Muscle of leg (tissue), 11 donors: ENCODE measurements around the gene BCAS3. TPM values are rescaled to one million over a fixed set of nuclear protein-coding genes. Genes with fewer than 3 reads are reported as not detected.

Source experiments
- DNase-seq: peaks from one replicate; pipeline ENCODE4 v3.0.0; 2013
- H3K27ac ChIP-seq: one replicate; pipeline ENCODE4 v1.5.1; 2013; ENCODE audit warnings: mild to moderate bottlenecking, low read length, control low read depth
- H3K27me3 ChIP-seq: one replicate; pipeline ENCODE4 v1.6.1; 2013; ENCODE audit warnings: low read length; ENCODE audit not compliant: control insufficient read depth, insufficient read depth
- H3K36me3 ChIP-seq: one replicate; pipeline ENCODE4 v1.6.1; 2013; ENCODE audit warnings: low read length; ENCODE audit not compliant: control insufficient read depth, insufficient read depth
- H3K4me1 ChIP-seq: one replicate; pipeline ENCODE4 v1.6.1; 2013; ENCODE audit warnings: low read length; ENCODE audit not compliant: control insufficient read depth, insufficient read depth
- H3K4me3 ChIP-seq: one replicate; pipeline ENCODE4 v1.5.1; 2013; ENCODE audit warnings: low read length, control low read depth
- H3K9me3 ChIP-seq: replicated peaks from 2 replicates; pipeline ENCODE4 v1.6.1; 2013; ENCODE audit warnings: low read depth, low read length; ENCODE audit not compliant: control insufficient read depth
- WGBS: methylation state at CpG from one replicate; pipeline ENCODE4 v1.1.5; 2013; ENCODE audit warnings: missing lambda C conversion rate; ENCODE audit not compliant: insufficient coverage; 5-methylcytosine and 5-hydroxymethylcytosine counted together
- polyA plus RNA-seq, 8 donors: library from polyadenylated mRNA; unstranded; fragments of 120-200 nt; gene quantifications; one replicate each; pipeline versions ENCODE4 v1.2.1 to v1.2.3, GENCODE V29; 2013; ENCODE audit warnings: inconsistent platforms in 1 of 8, low replicate concordance in 1 of 8; ENCODE audit not compliant: insufficient read length in 8 of 8, insufficient read depth in 1 of 8
- total RNA-seq: library from RNA; stranded (reverse); fragments of 120-200 nt; gene quantifications from one replicate; pipeline ENCODE4 v1.2.4, GENCODE V29; 2013

BCAS3 gene
- total and polyA plus RNA-seq, 9 donors, result 7.6 to 15.8 (median 9.5) TPM

DNA sequence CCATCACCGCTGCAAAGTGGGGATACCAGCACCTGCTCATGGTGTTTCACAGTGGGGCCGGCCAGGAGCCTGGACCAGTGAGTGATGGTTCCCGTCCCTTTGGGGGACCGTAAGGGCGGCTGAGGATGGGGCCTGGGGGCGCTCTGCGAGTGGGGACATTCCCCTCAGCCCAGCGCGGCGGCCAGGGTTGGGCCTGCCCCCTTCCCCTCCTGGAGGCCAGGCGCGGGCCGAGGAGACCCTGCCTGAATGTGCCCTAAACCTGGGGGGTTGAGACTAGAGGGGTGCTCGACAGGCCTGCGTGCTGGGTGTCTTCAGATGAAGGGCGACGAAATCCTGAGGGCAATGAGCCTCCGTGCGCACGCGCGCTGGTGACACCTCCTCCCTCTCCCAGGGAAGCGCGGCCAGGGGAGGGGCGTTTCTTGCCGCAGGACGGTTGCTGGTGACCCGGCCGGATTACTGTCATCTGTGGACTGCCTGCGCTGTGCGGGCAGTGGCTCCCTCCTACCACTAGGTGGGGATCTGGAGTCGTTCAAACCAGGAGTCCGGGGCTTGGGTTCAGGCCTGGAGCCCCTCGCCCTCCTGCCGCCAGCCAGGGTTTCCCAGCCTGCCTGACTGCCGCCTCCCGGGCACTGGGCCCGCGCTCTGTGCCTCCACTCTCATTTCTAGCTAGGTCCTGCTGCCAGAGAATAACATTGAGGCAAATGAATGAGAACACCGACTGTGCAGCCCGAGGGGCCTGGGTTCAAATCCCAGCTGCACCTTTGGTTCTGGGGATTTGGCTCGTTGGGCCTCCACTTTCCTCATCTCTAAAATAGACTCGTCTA lies 739.1 kb downstream of the BCAS3 start:
- Histone ChIP-seq H3K36me3 (no peaks in the 10 kb centered on the region), H3K9me3 (no peaks in the 10 kb centered on the region), H3K4me1 (peaks cover 50% of the 10 kb centered on the region), H3K27me3 (peaks cover 27% of the 10 kb centered on the region), H3K27ac (no peak overlapping the region), H3K4me3 (peak overlapping the region; percentile 34)
- DNase-seq, result peak; percentile 96
- WGBS, result 10% methylated on average over 22 of the region's 43 CpGs

DNA sequence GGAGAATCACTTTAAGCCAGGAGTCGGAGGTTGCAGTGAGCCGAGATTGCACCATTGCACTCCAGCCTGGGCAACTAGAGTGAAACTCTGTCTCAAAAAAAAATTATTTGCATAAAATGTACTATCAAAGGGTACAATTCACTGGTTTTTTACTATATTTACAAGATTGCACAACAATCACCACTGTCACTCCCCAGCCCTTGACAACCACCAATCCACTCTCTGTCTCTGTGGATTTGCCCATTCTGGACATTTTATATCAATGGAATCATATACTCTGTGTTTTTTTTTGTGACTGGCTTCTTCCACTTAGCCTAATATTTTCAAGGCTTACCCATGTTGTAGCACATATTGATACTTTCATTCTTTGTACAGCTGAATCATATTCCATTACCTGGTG lies 740.8 kb downstream of the BCAS3 start:
- no peaks in the 10 kb centered on the region for H3K36me3 ChIP-seq
- no peak for DNase-seq
- H3K9me3 ChIP-seq, result no peaks in the 10 kb centered on the region
- peaks cover 15% of the 10 kb centered on the region for H3K27me3 ChIP-seq
- 80% methylated on average over 1 of the region's 2 CpGs for WGBS
- no peak overlapping the region for H3K27ac ChIP-seq
- no peak overlapping the region for H3K4me3 ChIP-seq
- peaks cover 37% of the 10 kb centered on the region for H3K4me1 ChIP-seq

GRCh38 chr17:61419496-61420046 lies 741.9 kb downstream of the BCAS3 start:
- H3K36me3 ChIP-seq, result no peaks in the 10 kb centered on the region
- DNase-seq, result no peak
- H3K9me3 ChIP-seq, result no peaks in the 10 kb centered on the region
- no peak overlapping the region for H3K4me3 ChIP-seq
- 57% methylated on average over 6 of the region's 8 CpGs for WGBS
- no peak overlapping the region for H3K27ac ChIP-seq
- H3K4me1 ChIP-seq, result peaks cover 28% of the 10 kb centered on the region
- H3K27me3 ChIP-seq, result peaks cover 13% of the 10 kb centered on the region

DNA sequence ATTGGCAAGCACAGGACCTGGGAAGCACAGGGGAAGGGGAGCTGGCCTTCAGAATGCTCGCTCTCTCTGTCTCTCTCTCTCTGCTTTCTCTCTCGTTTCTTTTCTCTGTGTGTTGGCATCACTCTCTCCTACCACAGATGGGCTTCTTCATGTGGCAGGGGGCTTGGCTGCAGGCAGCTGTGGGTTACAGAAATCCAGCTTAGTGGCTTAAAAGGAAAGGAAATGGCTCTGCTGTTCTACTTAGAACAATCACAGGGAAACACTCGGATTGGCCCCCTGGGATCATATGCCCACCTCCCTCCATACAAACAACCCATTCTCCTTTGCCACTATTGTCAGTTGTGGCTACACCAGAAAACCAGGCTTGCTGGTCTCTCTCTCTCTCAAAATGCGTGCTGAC lies 742.4 kb downstream of the BCAS3 start:
- DNase-seq, result no peak
- Histone ChIP-seq H3K27me3 (peaks cover 13% of the 10 kb centered on the region), H3K4me1 (peaks cover 26% of the 10 kb centered on the region), H3K36me3 (no peaks in the 10 kb centered on the region), H3K4me3 (no peak overlapping the region), H3K27ac (no peak overlapping the region), H3K9me3 (no peaks in the 10 kb centered on the region)
- 52% methylated on average over 2 of the region's 4 CpGs for WGBS

DNA sequence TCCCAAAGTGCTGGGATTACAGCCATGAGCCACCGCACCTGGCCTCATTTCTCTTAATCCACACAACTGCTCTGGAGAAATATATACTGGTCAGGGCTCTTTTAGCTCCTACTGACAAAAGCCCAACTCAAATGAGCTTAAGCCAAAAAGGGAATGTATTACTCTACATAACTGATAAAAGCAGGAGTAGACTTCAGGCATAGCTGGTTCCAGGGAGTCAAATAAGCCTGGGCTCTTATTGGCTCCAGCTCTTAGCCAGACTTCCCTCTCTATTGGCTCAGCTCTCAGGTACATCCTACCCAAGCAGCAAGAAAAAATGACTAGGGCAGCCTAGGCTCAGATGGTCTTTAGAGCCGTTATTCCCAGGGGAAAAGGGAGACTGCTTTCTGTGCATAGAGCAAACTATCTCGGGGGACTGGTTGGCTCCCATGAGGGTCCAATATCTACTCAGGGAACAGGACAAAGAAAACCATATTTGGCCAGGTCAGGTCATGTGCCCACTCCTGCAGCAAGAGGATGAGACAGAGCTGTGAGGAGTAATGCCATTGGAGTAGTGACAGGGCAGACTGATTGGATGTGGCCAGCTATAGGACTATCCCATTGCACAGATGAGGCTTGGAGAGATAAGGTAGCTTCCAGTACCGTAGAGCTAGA lies 743.2 kb downstream of the BCAS3 start:
- no peak for DNase-seq
- no peak overlapping the region for H3K27ac ChIP-seq
- H3K9me3 ChIP-seq, result no peaks in the 10 kb centered on the region
- H3K27me3 ChIP-seq, result peaks cover 13% of the 10 kb centered on the region
- no peak overlapping the region for H3K4me3 ChIP-seq
- no peaks in the 10 kb centered on the region for H3K36me3 ChIP-seq
- peaks cover 32% of the 10 kb centered on the region for H3K4me1 ChIP-seq
- 74% methylated on average over 2 of the region's 4 CpGs for WGBS

DNA sequence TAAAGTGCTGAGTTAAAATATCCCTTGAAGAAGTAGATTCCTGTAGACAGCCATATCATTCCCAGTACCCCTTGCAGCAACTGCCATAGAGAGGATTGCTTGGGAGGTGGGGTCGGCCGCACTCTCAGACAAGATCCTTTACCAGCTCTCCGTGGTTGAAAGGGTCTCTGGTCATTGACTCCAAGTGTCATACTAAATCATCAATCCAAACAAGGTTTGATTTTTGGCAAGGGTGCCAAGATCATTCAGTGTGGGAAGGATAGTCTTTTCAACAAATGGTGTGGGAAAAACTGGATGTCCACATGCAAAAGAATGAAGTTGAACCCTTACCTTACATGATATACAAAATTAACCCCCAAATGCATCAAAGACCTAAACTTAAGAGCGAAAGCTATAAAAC lies 743.8 kb downstream of the BCAS3 start:
- H3K9me3 ChIP-seq, result no peaks in the 10 kb centered on the region
- peaks cover 13% of the 10 kb centered on the region for H3K27me3 ChIP-seq

DNA sequence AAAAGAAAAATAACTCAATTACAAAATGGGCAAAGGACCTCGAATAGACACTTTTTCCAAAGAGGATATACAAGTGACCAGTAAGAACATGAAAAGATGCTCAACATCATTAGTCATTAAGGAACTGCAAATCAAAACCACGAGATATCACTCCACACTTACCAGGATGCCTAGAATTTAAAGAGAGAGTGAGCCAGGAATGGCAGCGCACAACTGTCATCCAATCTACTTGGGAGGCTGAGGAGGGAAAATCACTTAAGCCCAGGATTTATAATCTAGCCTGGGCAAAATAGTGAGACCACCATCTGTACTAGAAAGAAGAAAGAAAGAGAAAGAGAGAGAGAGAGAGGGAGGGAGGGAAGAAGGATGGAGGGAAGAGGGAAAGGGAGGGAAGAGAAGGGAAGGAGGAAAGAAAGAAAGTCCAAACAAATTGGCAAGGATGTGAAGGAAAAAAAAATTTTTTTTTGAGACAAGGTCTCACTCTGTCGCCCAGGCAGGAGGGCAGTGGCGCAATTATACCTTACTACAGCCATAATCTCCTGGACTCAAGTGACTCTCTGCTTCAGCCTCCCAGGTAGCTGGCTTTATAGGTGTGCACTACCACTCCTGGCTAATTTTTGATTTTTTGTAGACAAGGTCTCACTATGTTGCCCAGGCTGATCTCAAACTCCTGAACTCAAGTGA lies 744.6 kb downstream of the BCAS3 start:
- H3K27me3 ChIP-seq, result peaks cover 13% of the 10 kb centered on the region
- peaks cover 22% of the 10 kb centered on the region for H3K4me1 ChIP-seq
- no peaks in the 10 kb centered on the region for H3K9me3 ChIP-seq
- no CpG with 5 or more reads among the region's 5 CpGs for WGBS
- no peaks in the 10 kb centered on the region for H3K36me3 ChIP-seq
- no peak for DNase-seq
- H3K27ac ChIP-seq, result no peak overlapping the region
- H3K4me3 ChIP-seq, result no peak overlapping the region

More for the DNA sequence above, 743.8 kb downstream of the BCAS3 start:
- H3K4me3 ChIP-seq, result no peak overlapping the region
- no CpG with 5 or more reads among the region's 4 CpGs for WGBS
- H3K36me3 ChIP-seq, result no peaks in the 10 kb centered on the region
- H3K4me1 ChIP-seq, result peaks cover 29% of the 10 kb centered on the region
- no peak for DNase-seq
- no peak overlapping the region for H3K27ac ChIP-seq

DNA sequence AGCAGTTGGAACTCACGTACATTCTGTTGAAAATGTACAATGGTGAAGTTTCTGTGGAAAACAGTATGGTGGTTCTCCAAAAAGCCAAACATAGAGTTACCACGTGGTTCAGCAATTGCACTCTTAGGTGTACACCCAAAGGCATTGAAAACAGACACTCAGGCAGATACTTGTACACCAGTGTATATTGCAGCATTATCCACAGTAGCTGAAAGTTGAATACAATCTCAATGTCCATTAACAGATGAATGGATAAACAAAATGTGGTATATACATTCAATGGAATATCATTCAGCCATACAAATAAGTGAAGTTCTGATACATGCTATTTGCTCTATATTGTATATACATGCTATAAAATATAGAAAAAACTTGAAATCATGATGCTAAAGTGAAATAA lies 745.2 kb downstream of the BCAS3 start:
- H3K36me3 ChIP-seq, result no peaks in the 10 kb centered on the region
- DNase-seq, result no peak
- H3K27me3 ChIP-seq, result peaks cover 13% of the 10 kb centered on the region
- H3K9me3 ChIP-seq, result no peaks in the 10 kb centered on the region
- no peak overlapping the region for H3K27ac ChIP-seq
- H3K4me1 ChIP-seq, result peaks cover 20% of the 10 kb centered on the region
- WGBS, result no CpG with 5 or more reads among the region's 2 CpGs
- no peak overlapping the region for H3K4me3 ChIP-seq

DNA sequence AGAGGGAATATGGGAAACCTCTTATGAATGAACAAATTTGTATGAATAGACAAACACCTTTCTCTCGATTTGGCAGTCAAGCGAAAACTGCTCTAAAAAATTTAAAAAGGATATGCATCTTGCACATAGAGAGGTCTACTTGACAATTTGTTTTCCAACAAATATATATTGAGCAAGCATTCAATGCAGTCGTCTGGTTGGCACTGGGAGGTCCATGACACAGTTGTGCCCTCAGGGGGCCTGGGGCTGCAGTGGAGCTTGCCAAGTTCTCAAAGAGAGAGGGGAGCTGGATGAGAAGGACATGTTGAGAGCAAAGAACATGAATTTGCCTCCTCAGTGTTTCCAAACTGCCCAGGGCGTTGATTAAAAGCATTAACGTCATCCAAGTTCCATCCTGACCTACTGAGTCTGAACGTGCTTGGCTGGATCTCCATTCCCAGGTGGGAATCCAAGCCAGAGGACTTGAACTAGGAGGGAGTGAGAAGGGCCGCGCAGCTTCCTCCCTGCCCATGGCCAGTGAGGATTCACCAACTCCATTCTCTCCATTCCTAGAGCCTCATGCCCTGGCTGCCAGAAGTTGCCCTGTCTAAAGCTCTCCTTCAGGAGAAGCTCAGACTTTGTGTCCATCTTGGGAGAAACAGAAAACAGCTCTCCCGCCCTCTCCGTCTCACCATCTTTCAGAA lies 746.5 kb downstream of the BCAS3 start:
- Histone ChIP-seq H3K4me3 (no peak overlapping the region), H3K27me3 (peaks cover 11% of the 10 kb centered on the region), H3K36me3 (no peaks in the 10 kb centered on the region), H3K27ac (no peak overlapping the region), H3K9me3 (no peaks in the 10 kb centered on the region), H3K4me1 (peaks cover 20% of the 10 kb centered on the region)
- 59% methylated on average over 4 of the region's 10 CpGs for WGBS
- DNase-seq, result no peak
